ENCODE measurements around the gene TMEM259. TPM values are rescaled to one million over a fixed set of nuclear protein-coding genes. Genes with fewer than 3 reads are reported as not detected.

Gene TMEM259
- total and polyA plus RNA-seq, 7 donors: 67.1 to 133 (median 88.8) TPM

DNA sequence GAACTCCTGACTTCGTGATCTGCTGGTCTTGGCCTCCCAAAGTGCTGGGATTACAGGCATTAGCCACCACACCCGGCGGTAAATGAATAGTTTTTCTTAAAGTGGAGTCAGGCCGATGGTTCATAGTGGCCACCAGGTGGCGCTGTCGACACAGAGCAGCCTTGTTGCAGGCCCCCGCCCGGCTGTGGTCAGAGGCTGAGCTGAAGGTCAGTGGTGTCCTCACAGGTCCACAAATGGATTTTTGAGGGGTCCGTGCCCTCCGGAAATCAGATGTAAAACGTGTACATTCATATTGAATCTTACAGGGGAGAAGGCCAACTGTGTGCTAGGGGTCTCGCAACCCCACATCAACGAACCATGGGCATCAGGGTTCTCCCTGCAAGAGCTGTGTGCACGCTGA lies 50.2 kb downstream of the TMEM259 start:
- peaks cover 0 to 44% of the 10 kb centered on the region in 2 donors for H3K36me3 ChIP-seq (ENCODE audit: insufficient read depth in 1 of 2, low read depth in 1 of 2)
- 92 to 94% (median 94%) methylated on average over 14 of the region's 14 CpGs for WGBS, 3 donors
- H3K27me3 ChIP-seq (ENCODE audit: insufficient read depth in 3 of 3, low read length in 2 of 3): peaks cover 0 to 7% (median 0%) of the 10 kb centered on the region in 3 donors
- DNase-seq (no peak), ATAC-seq (no peak)
- no peak overlapping the region for H3K27ac ChIP-seq
- no peaks in the 10 kb centered on the region for H3K4me1 ChIP-seq
- intact Hi-C loops (cut with DNase I): no loop called here
- no peak overlapping the region for H3K4me3 ChIP-seq
- peaks cover 17% of the 10 kb centered on the region for H3K9me3 ChIP-seq
- TF ChIP-seq, protein P1, sequence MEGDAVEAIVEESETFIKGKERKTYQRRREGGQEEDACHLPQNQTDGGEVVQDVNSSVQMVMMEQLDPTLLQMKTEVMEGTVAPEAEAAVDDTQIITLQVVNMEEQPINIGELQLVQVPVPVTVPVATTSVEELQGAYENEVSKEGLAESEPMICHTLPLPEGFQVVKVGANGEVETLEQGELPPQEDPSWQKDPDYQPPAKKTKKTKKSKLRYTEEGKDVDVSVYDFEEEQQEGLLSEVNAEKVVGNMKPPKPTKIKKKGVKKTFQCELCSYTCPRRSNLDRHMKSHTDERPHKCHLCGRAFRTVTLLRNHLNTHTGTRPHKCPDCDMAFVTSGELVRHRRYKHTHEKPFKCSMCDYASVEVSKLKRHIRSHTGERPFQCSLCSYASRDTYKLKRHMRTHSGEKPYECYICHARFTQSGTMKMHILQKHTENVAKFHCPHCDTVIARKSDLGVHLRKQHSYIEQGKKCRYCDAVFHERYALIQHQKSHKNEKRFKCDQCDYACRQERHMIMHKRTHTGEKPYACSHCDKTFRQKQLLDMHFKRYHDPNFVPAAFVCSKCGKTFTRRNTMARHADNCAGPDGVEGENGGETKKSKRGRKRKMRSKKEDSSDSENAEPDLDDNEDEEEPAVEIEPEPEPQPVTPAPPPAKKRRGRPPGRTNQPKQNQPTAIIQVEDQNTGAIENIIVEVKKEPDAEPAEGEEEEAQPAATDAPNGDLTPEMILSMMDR (IDR thresholded peaks at IDR 0.05): peak; percentile 41

DNA sequence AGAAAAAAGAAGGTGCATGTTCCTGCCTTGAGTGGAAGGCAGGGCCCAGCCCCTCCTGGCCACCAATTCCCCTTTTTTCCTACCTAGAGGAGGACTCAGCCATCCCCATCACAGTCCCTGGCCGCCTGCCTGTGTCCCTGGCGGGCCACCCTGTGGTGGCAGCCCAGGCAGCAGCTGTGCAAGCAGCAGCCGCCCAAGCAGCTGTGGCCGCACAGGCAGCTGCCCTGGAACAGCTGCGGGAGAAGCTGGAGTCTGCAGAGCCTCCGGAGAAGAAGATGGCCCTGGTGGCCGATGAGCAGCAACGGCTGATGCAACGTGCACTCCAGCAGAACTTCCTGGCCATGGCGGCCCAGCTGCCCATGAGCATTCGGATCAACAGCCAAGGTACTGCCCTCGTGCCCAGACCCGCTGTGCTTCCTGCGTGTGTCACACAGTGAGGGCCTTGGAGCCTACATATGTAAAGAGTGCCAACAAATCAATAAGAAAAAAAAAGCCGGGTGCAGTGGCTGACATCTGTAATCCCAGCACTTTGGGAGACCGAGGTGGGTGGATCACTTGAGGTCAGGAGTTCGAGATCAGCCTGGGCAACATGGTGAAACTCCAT lies 54.3 kb downstream of the TMEM259 start:
- TF ChIP-seq, protein P1 (IDR thresholded peaks at IDR 0.05): no peak
- H3K4me1 ChIP-seq: no peaks in the 10 kb centered on the region
- H3K27ac ChIP-seq: no peak overlapping the region
- ATAC-seq (no peak), DNase-seq (no peak)
- H3K27me3 ChIP-seq (ENCODE audit: insufficient read depth in 3 of 3, low read length in 2 of 3): no peaks in the 10 kb centered on the region
- H3K9me3 ChIP-seq: peaks cover 15% of the 10 kb centered on the region
- intact Hi-C loops (cut with DNase I): no loop called here
- 57 to 71% (median 63%) methylated on average over 16 to 17 of the region's 17 CpGs for WGBS, 3 donors
- peaks cover 0 to 46% of the 10 kb centered on the region in 2 donors for H3K36me3 ChIP-seq (ENCODE audit: insufficient read depth in 1 of 2, low read depth in 1 of 2)
- H3K4me3 ChIP-seq: no peak overlapping the region

DNA sequence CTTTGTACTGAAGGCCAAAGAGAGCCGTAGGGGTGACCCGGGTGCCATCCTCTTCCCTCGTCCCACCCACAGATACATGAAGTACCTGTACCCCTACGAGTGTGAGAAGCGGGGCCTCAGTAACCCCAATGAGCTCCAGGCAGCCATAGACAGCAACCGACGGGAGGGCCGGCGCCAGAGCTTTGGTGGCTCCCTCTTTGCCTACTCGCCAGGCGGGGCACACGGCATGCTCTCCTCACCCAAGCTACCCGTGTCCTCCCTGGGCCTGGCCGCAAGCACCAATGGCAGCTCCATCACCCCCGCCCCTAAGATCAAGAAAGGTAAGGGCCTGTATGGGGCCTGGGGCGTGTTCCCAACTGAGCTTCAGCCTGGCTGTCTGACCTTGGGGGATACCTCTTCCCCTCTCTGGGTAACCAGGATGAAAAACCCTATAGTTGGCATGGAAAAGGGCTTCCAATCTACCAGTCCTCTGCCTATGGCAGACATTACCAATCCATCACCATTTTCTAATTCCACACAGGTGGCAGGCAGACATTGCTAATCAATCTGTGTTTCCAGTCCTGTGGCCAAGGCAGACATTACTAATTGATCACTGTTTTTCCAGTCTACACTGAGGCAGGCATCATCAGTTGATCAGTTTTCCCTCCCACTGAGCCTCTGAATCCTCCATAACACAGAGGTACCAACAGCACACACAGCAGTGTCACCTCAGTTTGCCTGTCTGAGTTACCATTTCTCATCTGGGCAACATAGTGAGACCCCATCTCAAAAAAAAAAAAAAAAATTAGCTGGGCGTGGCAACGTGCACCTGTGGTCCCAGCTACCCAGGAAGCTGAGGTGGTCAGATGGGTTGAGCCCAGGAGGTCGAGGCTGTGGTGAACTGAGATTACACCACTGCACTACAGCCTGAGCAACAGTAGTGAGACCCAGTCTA lies 55.9 kb downstream of the TMEM259 start:
- DNase-seq (no peak), ATAC-seq (no peak)
- intact Hi-C loops (cut with DNase I): no loop called here
- H3K4me3 ChIP-seq: no peak overlapping the region
- H3K27me3 ChIP-seq (ENCODE audit: insufficient read depth in 3 of 3, low read length in 2 of 3): no peaks in the 10 kb centered on the region
- H3K9me3 ChIP-seq: no peaks in the 10 kb centered on the region
- 97 to 98% (median 97%) methylated on average over 18 to 19 of the region's 19 CpGs for WGBS, 3 donors
- H3K36me3 ChIP-seq (ENCODE audit: insufficient read depth in 1 of 2, low read depth in 1 of 2): peaks cover 0 to 36% of the 10 kb centered on the region in 2 donors
- no peak overlapping the region for H3K27ac ChIP-seq
- no peaks in the 10 kb centered on the region for H3K4me1 ChIP-seq
- TF ChIP-seq, protein P1 (IDR thresholded peaks at IDR 0.05): no peak

DNA sequence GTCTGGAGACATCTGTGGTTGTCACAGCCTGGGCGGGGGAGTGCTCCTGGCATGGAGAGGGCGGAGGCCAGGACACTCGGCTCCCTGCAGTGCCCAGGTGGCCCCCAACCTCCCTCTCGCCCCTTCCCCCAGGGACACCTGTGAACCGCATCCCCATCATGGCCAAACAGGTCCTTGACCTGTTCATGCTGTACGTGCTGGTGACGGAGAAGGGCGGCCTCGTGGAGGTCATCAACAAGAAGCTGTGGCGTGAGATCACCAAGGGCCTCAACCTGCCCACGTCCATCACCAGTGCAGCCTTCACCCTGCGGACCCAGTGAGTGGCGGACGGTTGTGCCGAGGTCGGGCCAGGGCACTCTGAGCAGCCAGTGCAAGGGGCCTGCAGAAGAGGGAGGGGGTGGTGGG lies 56.8 kb downstream of the TMEM259 start:
- H3K4me3 ChIP-seq: no peak overlapping the region
- ATAC-seq (no peak), DNase-seq (no peak)
- TF ChIP-seq, protein P1 (IDR thresholded peaks at IDR 0.05): no peak
- no peaks in the 10 kb centered on the region for H3K27me3 ChIP-seq (ENCODE audit: insufficient read depth in 3 of 3, low read length in 2 of 3)
- no peak overlapping the region for H3K27ac ChIP-seq
- H3K4me1 ChIP-seq: no peaks in the 10 kb centered on the region
- intact Hi-C loops (cut with DNase I): no loop called here
- WGBS, 3 donors: 69 to 92% (median 83%) methylated on average over 15 to 16 of the region's 16 CpGs
- H3K36me3 ChIP-seq (ENCODE audit: insufficient read depth in 1 of 2, low read depth in 1 of 2): peaks cover 0 to 30% of the 10 kb centered on the region in 2 donors
- H3K9me3 ChIP-seq: no peaks in the 10 kb centered on the region
